ENCODE results near the gene UQCR11. TPM values are rescaled to one million over a fixed set of nuclear protein-coding genes. Genes with fewer than 3 reads are reported as not detected.

UQCR11 gene
- total and polyA plus RNA-seq, 2 experiments from 2014 or later: 56.6 to 684 TPM

- TF ChIP-seq CTCF (IDR thresholded peaks at IDR 0.05; ENCODE audit: poor library complexity) (no peak), EZH2phosphoT487 (IDR thresholded peaks at IDR 0.05; ENCODE audit: low read depth, severe bottlenecking, unreplicated experiment) (no peak), EZH2 (IDR thresholded peaks at IDR 0.05; ENCODE audit: borderline replicate concordance) (no peak)
- H3K4me2 ChIP-seq: peak overlapping the region; percentile 37
- H3K79me2 ChIP-seq: peaks cover 37% of the 10 kb centered on the region
- H3K9me2 ChIP-seq (replicated peaks; ENCODE audit: insufficient read depth): no peaks in the 10 kb centered on the region
- H4K20me1 ChIP-seq (ENCODE audit: insufficient read depth, poor library complexity, severe bottlenecking): peaks cover under 1% of the 10 kb centered on the region
- no peak overlapping the region for H2AFZ ChIP-seq
- no peak overlapping the region for H3K4me3 ChIP-seq
- DNase-seq (ENCODE audit: low spot score): peak; percentile 65
- no peaks in the 10 kb centered on the region for H3K27me3 ChIP-seq
- H3K27ac ChIP-seq: peak overlapping the region; percentile 76
- peaks cover 10% of the 10 kb centered on the region for H3K4me1 ChIP-seq (ENCODE audit: insufficient read depth)
- H3K36me3 ChIP-seq (replicated peaks; ENCODE audit: insufficient read depth, low read depth): no peaks in the 10 kb centered on the region
- WGBS (ENCODE audit: low lambda C conversion rate, missing lambda C conversion rate): 81% methylated on average over 26 of the region's 26 CpGs
- H3K9me3 ChIP-seq (ENCODE audit: low read depth): no peaks in the 10 kb centered on the region
These were observed 27.4 kb upstream of the UQCR11 start for GRCh38 chr19:1632462-1633268.

GRCh38 chr19:1631557-1632100 is 26.4 kb upstream of the UQCR11 start:
- DNase-seq (ENCODE audit: low spot score): no peak
- Histone ChIP-seq H3K27me3 (no peaks in the 10 kb centered on the region), H3K36me3 (replicated peaks; ENCODE audit: insufficient read depth, low read depth) (no peaks in the 10 kb centered on the region), H3K27ac (no peak overlapping the region), H3K4me1 (ENCODE audit: insufficient read depth) (peaks cover 10% of the 10 kb centered on the region), H3K9me3 (ENCODE audit: low read depth) (no peaks in the 10 kb centered on the region), H3K4me2 (no peak overlapping the region), H3K9me2 (replicated peaks; ENCODE audit: insufficient read depth) (no peaks in the 10 kb centered on the region), H2AFZ (no peak overlapping the region), H4K20me1 (ENCODE audit: insufficient read depth, poor library complexity, severe bottlenecking) (no peaks in the 10 kb centered on the region), H3K79me2 (peaks cover 28% of the 10 kb centered on the region), H3K4me3 (no peak overlapping the region)
- 97% methylated on average over 31 of the region's 31 CpGs for WGBS (ENCODE audit: low lambda C conversion rate, missing lambda C conversion rate)
- TF ChIP-seq CTCF (IDR thresholded peaks at IDR 0.05; ENCODE audit: poor library complexity) (no peak), EZH2 (IDR thresholded peaks at IDR 0.05; ENCODE audit: borderline replicate concordance) (no peak), EZH2phosphoT487 (IDR thresholded peaks at IDR 0.05; ENCODE audit: low read depth, severe bottlenecking, unreplicated experiment) (no peak)

GRCh38 chr19:1630811-1631210 is 25.5 kb upstream of the UQCR11 start:
- no peaks in the 10 kb centered on the region for H3K9me3 ChIP-seq (ENCODE audit: low read depth)
- no peak overlapping the region for H3K4me3 ChIP-seq
- H4K20me1 ChIP-seq (ENCODE audit: insufficient read depth, poor library complexity, severe bottlenecking): no peaks in the 10 kb centered on the region
- DNase-seq (ENCODE audit: low spot score): no peak
- TF ChIP-seq CTCF (IDR thresholded peaks at IDR 0.05; ENCODE audit: poor library complexity) (no peak), EZH2phosphoT487 (IDR thresholded peaks at IDR 0.05; ENCODE audit: low read depth, severe bottlenecking, unreplicated experiment) (no peak), EZH2 (IDR thresholded peaks at IDR 0.05; ENCODE audit: borderline replicate concordance) (no peak)
- H3K27me3 ChIP-seq: no peaks in the 10 kb centered on the region
- peaks cover 20% of the 10 kb centered on the region for H3K79me2 ChIP-seq
- H2AFZ ChIP-seq: no peak overlapping the region
- no peak overlapping the region for H3K4me2 ChIP-seq
- H3K9me2 ChIP-seq (replicated peaks; ENCODE audit: insufficient read depth): no peaks in the 10 kb centered on the region
- H3K27ac ChIP-seq: no peak overlapping the region
- whole genome bisulfite sequencing (ENCODE audit: low lambda C conversion rate, missing lambda C conversion rate): 96% methylated on average over 16 of the region's 17 CpGs
- peaks cover 10% of the 10 kb centered on the region for H3K4me1 ChIP-seq (ENCODE audit: insufficient read depth)
- H3K36me3 ChIP-seq (replicated peaks; ENCODE audit: insufficient read depth, low read depth): no peaks in the 10 kb centered on the region

Data from hepatocyte (in vitro differentiated cells).